Memory B cell (primary cell): ENCODE measurements around the gene PCGF6.
"Not testable (repeated sequence)": the region's sequence is repeated elsewhere in the genome, so short reads cannot be mapped to it uniquely, and the experiment has no call there.

Experiments
- ATAC-seq: fragments of 150-1000 bp; cut with Tn5 transposase; 2 replicates; pipeline ENCODE4 v1.10.0; 2021; ENCODE audit warnings: low read depth, mild to moderate bottlenecking, moderate library complexity
- DNase-seq, 2 donors: peaks; one replicate each; pipeline ENCODE4 v3.0.0; 2022; ENCODE audit warnings: low spot score in 2 of 2
- H3K27ac Mint-ChIP-seq: one replicate; pipeline ENCODE4 v1.8.0; 2022; ENCODE audit warnings: mild to moderate bottlenecking, moderate library complexity, mixed read lengths
- H3K27me3 Mint-ChIP-seq: one replicate; pipeline ENCODE4 v1.8.0; 2022; ENCODE audit warnings: mixed read lengths
- H3K36me3 Mint-ChIP-seq: one replicate; pipeline ENCODE4 v1.8.0; 2022; ENCODE audit warnings: mild to moderate bottlenecking, mixed read lengths
- H3K4me1 Mint-ChIP-seq: one replicate; pipeline ENCODE4 v1.8.0; 2022; ENCODE audit warnings: mixed read lengths
- H3K4me3 Mint-ChIP-seq: one replicate; pipeline ENCODE4 v1.8.0; 2022; ENCODE audit warnings: mild to moderate bottlenecking, moderate library complexity, mixed read lengths
- H3K9me3 Mint-ChIP-seq: one replicate; pipeline ENCODE4 v1.8.0; 2022; ENCODE audit warnings: mixed read lengths

PCGF6 gene

GRCh38 chr10:103282961-103283360, 68.0 kb downstream of the PCGF6 start:
- H3K27ac Mint-ChIP-seq = no peak overlapping the region
- ATAC-seq = no peak
- H3K9me3 Mint-ChIP-seq = no peaks in the 10 kb centered on the region
- peaks cover 7% of the 10 kb centered on the region for H3K4me1 Mint-ChIP-seq
- peaks cover 24% of the 10 kb centered on the region for H3K27me3 Mint-ChIP-seq
- no peak for DNase-seq
- H3K4me3 Mint-ChIP-seq = no peak overlapping the region
- H3K36me3 Mint-ChIP-seq = no peaks in the 10 kb centered on the region

- Mint-ChIP-seq H3K36me3 (no peaks in the 10 kb centered on the region), H3K4me3 (no peak overlapping the region), H3K4me1 (peaks cover 7% of the 10 kb centered on the region), H3K27ac (no peak overlapping the region), H3K9me3 (no peaks in the 10 kb centered on the region), H3K27me3 (peaks cover 27% of the 10 kb centered on the region)
- ATAC-seq = no peak
- no peak for DNase-seq
Measured at GRCh38 chr10:103281753-103282152, 69.2 kb downstream of the PCGF6 start.

DNA sequence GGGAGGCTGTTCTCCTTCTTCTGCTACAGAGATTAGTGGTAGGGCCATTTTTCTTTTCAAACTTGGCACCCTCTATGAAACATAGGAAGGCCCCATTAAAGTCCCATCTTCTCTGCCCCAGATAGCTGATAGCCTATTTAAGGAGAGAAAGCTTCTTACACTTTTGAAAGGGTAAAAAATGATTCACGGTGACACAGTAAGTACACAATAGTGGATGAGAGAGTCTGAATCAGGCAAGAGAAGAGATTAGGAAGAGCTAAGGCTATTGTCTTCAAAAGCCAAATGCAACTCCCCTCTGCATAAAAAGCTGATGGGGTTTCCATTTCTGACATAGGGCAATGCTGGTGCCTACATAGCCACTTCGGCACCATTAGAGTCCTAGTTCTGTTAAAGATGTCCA, 70.4 kb downstream of the PCGF6 start:
- Mint-ChIP-seq H3K27ac (no peak overlapping the region), H3K9me3 (no peaks in the 10 kb centered on the region), H3K36me3 (no peaks in the 10 kb centered on the region), H3K27me3 (peaks cover 21% of the 10 kb centered on the region), H3K4me3 (no peak overlapping the region), H3K4me1 (peaks cover 10% of the 10 kb centered on the region)
- ATAC-seq (no peak), DNase-seq (no peak)

DNA sequence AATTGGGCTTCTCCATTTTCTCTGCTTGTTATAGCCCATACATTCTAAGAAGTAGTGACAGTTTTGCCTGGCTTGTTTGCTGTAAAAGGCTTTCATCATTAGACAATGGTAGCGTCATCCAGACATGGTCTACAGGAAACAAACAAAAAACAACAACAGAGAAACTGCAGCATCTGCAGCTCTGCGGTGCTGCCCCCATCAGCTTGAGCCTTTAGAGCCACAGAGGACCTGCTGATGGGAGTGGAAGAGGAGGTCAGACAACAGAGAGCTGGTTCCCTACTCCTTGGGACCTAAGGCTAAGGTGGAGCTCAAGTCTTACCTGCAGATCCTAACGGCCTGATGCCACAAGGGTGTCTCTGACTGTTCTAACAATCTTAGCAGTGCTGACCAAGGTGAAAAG, 70.9 kb downstream of the PCGF6 start:
- DNase-seq (no peak), ATAC-seq (no peak)
- Mint-ChIP-seq H3K27me3 (peaks cover 21% of the 10 kb centered on the region), H3K27ac (no peak overlapping the region), H3K9me3 (no peaks in the 10 kb centered on the region), H3K4me3 (no peak overlapping the region), H3K4me1 (peaks cover 10% of the 10 kb centered on the region), H3K36me3 (no peaks in the 10 kb centered on the region)

DNA sequence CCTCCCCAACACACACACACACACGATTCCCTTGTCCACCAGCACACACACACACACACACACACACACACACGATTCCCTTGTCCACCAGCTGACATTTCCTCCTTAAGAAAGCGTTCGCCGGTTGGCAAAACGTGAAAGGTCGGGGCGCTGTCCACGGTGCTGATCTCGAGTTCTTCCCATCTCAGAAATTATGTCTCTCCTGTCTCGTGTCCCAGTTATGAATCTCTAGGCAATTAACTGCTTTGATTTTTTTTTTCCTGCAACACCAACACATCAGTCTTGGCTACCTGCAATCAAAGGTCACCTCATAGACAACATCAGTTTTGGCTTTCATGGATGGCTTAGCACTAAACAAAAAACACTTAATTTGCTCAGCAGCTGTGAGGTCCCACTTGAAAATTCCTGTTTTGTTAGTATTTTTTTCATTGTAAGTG, 72.1 kb downstream of the PCGF6 start:
- no peak for ATAC-seq
- H3K27me3 Mint-ChIP-seq = peaks cover 21% of the 10 kb centered on the region
- H3K27ac Mint-ChIP-seq = no peak overlapping the region
- peaks cover 10% of the 10 kb centered on the region for H3K4me1 Mint-ChIP-seq
- no peaks in the 10 kb centered on the region for H3K36me3 Mint-ChIP-seq
- H3K9me3 Mint-ChIP-seq = no peaks in the 10 kb centered on the region
- peak in 1 of 2 donors; percentile 17 for DNase-seq
- peak overlapping the region; percentile 49 for H3K4me3 Mint-ChIP-seq

- DNase-seq = no peak
- Mint-ChIP-seq H3K27ac (no peak overlapping the region), H3K36me3 (no peaks in the 10 kb centered on the region), H3K4me1 (peaks cover 10% of the 10 kb centered on the region), H3K9me3 (no peaks in the 10 kb centered on the region), H3K4me3 (no peak overlapping the region), H3K27me3 (peaks cover 21% of the 10 kb centered on the region)
- no peak for ATAC-seq
Measured at GRCh38 chr10:103278537-103278823, 72.5 kb downstream of the PCGF6 start.

GRCh38 chr10:103277713-103278536, 73.0 kb downstream of the PCGF6 start:
- H3K27me3 Mint-ChIP-seq = peaks cover 21% of the 10 kb centered on the region
- peaks cover 10% of the 10 kb centered on the region for H3K4me1 Mint-ChIP-seq
- H3K36me3 Mint-ChIP-seq = no peaks in the 10 kb centered on the region
- no peak overlapping the region for H3K4me3 Mint-ChIP-seq
- H3K27ac Mint-ChIP-seq = no peak overlapping the region
- ATAC-seq (no peak), DNase-seq (no peak)
- no peaks in the 10 kb centered on the region for H3K9me3 Mint-ChIP-seq

- Mint-ChIP-seq H3K27me3 (peaks cover 22% of the 10 kb centered on the region), H3K4me3 (peak within 1 kb of the TSS; percentile 71), H3K27ac (no peak within 1 kb of the TSS), H3K36me3 (no peaks in the 10 kb centered on the region), H3K4me1 (peaks cover 10% of the 10 kb centered on the region), H3K9me3 (no peaks in the 10 kb centered on the region)
- DNase-seq (no peak), ATAC-seq (peak; percentile 49)
Measured at GRCh38 chr10:103276896-103277712, 73.8 kb downstream of the PCGF6 start, which contains the start of gene INA. TSS of gene INA (plus strand) at chr10:103277138. CDS start at chr10:103277212, 74 bp downstream.

GRCh38 chr10:103276251-103276895, 74.6 kb downstream of the PCGF6 start:
- Mint-ChIP-seq H3K27ac (no peak overlapping the region), H3K4me1 (peaks cover 6% of the 10 kb centered on the region), H3K4me3 (peak overlapping the region; percentile 71), H3K27me3 (peaks cover 21% of the 10 kb centered on the region), H3K36me3 (no peaks in the 10 kb centered on the region), H3K9me3 (no peaks in the 10 kb centered on the region)
- DNase-seq (no peak), ATAC-seq (no peak)

DNA sequence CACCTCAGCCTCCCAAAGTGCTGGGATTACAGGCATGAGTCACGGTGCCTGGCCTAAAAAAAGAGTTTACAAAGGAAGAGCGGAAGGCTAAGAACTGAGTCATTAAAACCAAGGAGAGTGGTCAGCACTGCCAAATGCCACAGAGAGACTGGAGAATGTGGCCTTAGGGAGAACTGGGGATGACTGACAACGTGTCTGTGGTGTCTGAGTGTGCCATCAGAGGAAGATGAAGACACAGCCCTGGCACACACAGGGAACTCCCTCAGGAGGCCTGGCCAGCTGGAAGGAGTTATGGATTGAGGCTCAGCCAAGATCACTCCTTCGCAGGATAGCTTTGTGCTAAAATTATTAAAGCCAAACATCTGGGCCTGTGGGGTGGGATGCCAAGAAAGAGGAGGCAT, 77.9 kb downstream of the PCGF6 start:
- Mint-ChIP-seq H3K9me3 (no peaks in the 10 kb centered on the region), H3K36me3 (no peaks in the 10 kb centered on the region), H3K4me1 (peaks cover 3% of the 10 kb centered on the region), H3K27ac (no peak overlapping the region), H3K4me3 (no peak overlapping the region), H3K27me3 (peaks cover 13% of the 10 kb centered on the region)
- DNase-seq (no peak), ATAC-seq (no peak)

- Mint-ChIP-seq H3K9me3 (no peaks in the 10 kb centered on the region), H3K27me3 (peaks cover 24% of the 10 kb centered on the region), H3K27ac (no peak overlapping the region), H3K36me3 (no peaks in the 10 kb centered on the region), H3K4me1 (no peaks in the 10 kb centered on the region), H3K4me3 (no peak overlapping the region)
- DNase-seq = no peak
- ATAC-seq = no peak
Measured at GRCh38 chr10:103265717-103266329, 85.1 kb downstream of the PCGF6 start.

DNA sequence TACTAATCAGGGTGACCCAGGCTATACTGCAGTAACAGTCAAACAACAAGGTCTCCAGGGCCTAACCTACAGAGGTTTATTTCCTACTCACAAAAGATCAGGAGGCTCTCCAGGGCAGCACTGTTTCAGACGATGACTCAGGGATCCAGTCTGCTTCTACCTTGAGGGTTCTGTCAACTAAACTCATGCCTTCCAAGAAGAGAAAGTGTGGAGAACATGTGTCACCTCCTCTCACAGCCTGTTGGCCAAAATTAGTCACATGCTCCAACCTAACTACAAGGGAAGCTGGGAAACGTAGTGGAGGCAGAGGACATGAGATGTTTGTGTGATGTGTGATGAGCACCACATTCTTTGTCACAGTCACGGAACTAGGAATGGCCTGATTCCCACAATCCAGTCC, 88.7 kb downstream of the PCGF6 start:
- H3K36me3 Mint-ChIP-seq = peaks cover 4% of the 10 kb centered on the region
- no peak for ATAC-seq
- no peak overlapping the region for H3K27ac Mint-ChIP-seq
- no peak for DNase-seq
- no peaks in the 10 kb centered on the region for H3K4me1 Mint-ChIP-seq
- H3K27me3 Mint-ChIP-seq = peaks cover 22% of the 10 kb centered on the region
- peaks cover 6% of the 10 kb centered on the region for H3K9me3 Mint-ChIP-seq
- no peak overlapping the region for H3K4me3 Mint-ChIP-seq

DNA sequence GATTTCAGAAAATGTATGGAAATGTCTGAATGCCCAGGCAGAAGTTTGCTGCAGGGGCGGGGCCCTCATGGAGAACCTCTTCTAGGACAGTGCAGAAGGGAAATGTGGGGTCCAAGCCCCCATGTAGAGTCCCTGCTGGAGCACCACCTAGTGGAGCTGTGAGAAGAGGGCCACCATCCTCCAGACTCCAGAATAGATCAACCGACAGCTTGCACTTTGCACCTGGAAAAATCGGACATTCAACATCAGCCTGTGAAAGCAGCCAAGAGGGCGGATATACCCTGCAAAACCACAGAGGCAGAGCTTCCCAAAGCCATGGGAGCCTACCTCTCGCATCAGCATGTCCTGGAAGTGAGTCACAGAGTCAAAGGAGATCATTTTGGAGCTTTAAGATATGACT, 91.0 kb downstream of the PCGF6 start:
- H3K36me3 Mint-ChIP-seq = peaks cover 4% of the 10 kb centered on the region
- H3K27me3 Mint-ChIP-seq = peaks cover 17% of the 10 kb centered on the region
- H3K4me3 Mint-ChIP-seq = no peak overlapping the region
- DNase-seq (no peak), ATAC-seq (no peak)
- H3K27ac Mint-ChIP-seq = no peak overlapping the region
- H3K9me3 Mint-ChIP-seq = peaks cover 6% of the 10 kb centered on the region
- H3K4me1 Mint-ChIP-seq = no peaks in the 10 kb centered on the region

- not testable (repeated sequence) for H3K27ac Mint-ChIP-seq, H3K36me3 Mint-ChIP-seq, H3K4me1 Mint-ChIP-seq, ATAC-seq, H3K4me3 Mint-ChIP-seq, H3K9me3 Mint-ChIP-seq, DNase-seq
- peaks cover 17% of the 10 kb centered on the region for H3K27me3 Mint-ChIP-seq
Measured at GRCh38 chr10:103258928-103259327, 92.0 kb downstream of the PCGF6 start.
